CD4-positive, alpha-beta T cell treated with Interleukin-4 for 1 hour (primary cell): ENCODE data around the gene KLK5.
"Not testable (repeated sequence)": the region's sequence is repeated elsewhere in the genome, so short reads cannot be mapped to it uniquely, and the experiment has no call there.

ENCODE experiments used
- DNase-seq, 2 donors: peaks; one replicate each; pipeline ENCODE4 v3.0.0-alpha.2; 2020 to 2022

The KLK5 gene

DNA sequence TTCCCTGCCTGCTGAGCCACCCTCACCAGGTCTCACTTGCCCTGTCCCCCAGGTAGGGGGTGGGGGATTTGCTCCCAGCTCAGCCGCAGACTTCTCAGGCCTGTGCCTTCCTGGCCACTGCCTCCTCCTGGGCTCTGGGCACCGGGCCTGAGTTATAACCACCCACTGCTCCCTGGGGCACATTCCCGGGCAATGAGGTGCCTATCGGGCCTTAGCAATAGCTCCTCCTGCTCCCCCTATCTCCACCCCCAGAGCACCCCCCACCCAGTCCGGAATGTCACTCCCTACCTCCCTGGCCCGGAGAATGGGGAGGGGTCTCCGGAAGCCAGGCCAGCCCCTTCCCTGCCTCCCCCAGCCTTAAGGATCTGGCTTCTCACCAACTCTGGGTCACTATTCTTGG lies at the start of gene KLK5:
Gene KLK5, minus strand, starts transcription at position 129 of the 400 bp plus-strand sequence. CDS start 381 bp downstream, outside the sequence.
- no peak for DNase-seq

- no peak for DNase-seq
Observed at GRCh38 chr19:51002089-51002532, 49.3 kb upstream of the KLK5 start.

GRCh38 chr19:51001515-51001914 lies 48.7 kb upstream of the KLK5 start, which contains the start of gene KLK8:
Gene KLK8, minus strand, starts transcription at chr19:51001604. Its CDS starts 437 bp downstream, at chr19:51001167.
- no peak for DNase-seq

GRCh38 chr19:51000981-51001380 lies 48.1 kb upstream of the KLK5 start:
- no peak for DNase-seq

- DNase-seq, result no peak
Observed at GRCh38 chr19:51000426-51000825, 47.6 kb upstream of the KLK5 start.

GRCh38 chr19:50998686-50999085 lies 45.8 kb upstream of the KLK5 start:
- DNase-seq, result no peak

DNA sequence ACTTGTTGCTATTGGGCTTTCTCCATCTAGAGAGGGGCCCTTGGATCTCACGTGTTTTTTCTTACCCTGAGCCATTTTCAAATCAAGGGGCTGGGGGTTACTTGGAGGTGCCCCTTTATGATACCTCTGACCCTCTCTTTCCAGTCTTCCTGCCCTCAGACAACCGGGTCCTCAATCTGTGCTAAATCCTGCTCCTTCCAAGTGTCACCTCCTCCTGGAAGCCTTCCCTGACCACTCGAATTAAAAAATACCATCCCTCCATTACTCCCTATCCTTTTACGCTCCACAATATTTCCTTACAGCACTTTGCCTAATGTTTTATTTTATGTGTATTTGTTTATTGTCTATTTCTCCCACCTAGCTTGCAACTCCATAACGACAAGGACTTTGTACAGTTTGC lies 45.2 kb upstream of the KLK5 start:
- DNase-seq, result no peak

DNA sequence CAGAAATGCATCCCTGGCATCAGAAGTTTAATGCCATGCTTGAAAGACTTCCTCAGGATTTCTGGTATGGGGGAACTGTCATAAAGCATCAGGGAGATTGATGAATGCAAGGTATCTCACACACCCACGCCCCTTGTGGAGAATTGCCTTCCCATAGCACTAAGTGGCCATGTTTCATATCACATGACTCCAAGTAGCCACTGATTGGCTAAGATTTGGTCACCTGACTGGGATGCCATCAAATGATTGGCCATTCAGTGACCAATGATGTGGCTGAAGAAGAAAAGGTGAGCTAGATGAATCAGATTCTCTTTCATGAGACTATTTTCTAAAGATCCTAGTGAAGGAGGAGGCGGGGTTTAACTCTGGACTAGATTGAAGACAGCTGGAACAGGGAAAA lies 41.3 kb upstream of the KLK5 start:
- DNase-seq, result no peak

DNA sequence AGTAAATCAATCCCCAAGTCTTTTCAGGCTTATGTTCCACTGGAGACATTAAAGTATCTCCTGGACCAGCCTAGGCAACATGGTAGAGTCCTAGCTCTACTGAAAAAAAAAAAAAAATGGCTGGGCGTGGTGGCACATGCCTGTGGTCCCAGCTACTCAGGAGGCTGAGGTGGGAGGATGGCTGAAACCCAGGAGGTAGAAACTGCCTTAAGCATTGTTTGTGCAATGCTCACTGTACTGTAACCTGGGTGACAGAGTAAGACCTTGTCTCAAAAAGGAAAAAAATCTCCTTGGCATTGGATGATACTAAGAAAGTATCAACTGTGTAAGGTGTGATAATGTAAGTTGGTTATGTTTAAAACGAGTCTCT lies 39.8 kb upstream of the KLK5 start:
- no peak for DNase-seq

DNA sequence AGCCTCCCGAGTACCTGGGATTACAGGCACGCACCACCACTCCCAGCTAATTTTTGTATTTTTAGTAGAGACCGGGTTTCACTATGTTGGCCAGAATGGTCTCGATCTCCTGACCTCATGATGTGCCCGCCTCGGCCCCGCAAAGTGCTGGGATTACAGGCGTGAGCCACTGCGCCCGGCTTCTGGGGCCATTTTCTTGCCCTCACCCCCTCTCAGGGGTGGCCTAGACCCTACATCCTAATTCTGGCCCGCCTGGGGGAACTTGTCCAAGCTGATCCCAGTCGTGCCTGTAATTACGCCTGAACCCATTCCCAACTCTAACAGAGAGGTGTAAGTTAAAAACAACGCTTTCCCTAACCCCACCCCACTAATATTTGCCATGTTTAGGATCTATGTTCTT lies 31.6 kb upstream of the KLK5 start:
- not testable (repeated sequence) for DNase-seq

- DNase-seq, result no peak
Observed at GRCh38 chr19:50983625-50984292, 30.9 kb upstream of the KLK5 start, which contains the start of gene KLK7. Gene KLK7, minus strand, starts transcription at chr19:50983917. Its CDS starts 1,518 bp downstream, at chr19:50982399.

GRCh38 chr19:50982186-50982585 lies 29.3 kb upstream of the KLK5 start:
- no peak for DNase-seq

- no peak for DNase-seq
Observed at GRCh38 chr19:50981587-50982146, 28.8 kb upstream of the KLK5 start.

DNA sequence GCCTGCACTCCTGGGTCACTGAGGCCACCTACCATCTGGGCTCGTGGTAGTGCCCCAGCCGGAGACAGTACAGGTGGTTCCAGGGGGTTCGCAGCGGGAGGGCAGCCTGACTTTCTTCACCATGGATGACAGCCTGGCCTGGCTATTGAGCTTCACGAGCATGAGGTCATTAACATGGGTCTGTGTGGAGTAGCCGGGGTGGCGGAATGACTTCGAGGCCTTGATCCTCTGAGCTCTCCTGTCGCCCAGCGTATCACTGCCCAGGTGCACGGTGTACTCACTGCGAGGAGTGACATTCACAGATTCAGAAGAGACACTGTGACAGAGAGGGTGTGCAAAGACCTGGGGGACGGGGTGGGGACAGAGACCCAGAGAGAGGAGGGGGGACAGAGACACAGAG lies 27.4 kb upstream of the KLK5 start:
- no peak for DNase-seq

GRCh38 chr19:50979758-50980157 lies 26.9 kb upstream of the KLK5 start:
- DNase-seq, result no peak

DNA sequence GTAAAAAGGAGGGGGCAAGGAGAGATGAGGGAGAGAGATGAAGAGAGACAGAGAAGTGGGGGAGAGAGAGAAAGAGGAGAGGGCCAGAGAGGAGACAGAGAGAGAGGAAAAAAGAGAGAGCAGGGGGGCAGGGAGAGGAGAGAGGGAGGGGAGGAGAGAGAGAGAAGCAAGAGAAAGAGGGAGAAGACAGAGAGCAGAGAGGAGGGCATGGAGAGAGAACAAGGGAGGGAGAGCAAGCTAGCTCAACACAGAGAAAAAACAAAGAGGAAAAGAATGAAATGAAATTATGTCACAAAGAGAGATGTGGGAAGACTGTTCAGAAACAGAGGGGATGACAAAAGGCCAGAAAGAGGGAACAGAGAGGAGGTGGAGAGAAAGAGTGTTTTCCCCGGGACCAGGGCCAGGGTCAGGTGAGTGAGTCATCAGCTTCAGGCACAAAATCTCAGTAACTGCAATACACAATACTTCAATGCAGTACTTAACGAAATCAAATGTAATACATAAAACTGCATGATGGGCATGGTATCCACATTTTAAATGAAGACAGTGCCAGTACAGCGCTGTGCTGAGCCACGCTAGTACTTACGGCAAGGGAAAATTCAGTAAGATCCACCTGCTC lies 26.0 kb upstream of the KLK5 start:
- no peak for DNase-seq

- DNase-seq, result no peak
Observed at GRCh38 chr19:50977626-50978025, 24.8 kb upstream of the KLK5 start.

- no peak for DNase-seq
Observed at GRCh38 chr19:50975766-50976165, 22.9 kb upstream of the KLK5 start.

DNA sequence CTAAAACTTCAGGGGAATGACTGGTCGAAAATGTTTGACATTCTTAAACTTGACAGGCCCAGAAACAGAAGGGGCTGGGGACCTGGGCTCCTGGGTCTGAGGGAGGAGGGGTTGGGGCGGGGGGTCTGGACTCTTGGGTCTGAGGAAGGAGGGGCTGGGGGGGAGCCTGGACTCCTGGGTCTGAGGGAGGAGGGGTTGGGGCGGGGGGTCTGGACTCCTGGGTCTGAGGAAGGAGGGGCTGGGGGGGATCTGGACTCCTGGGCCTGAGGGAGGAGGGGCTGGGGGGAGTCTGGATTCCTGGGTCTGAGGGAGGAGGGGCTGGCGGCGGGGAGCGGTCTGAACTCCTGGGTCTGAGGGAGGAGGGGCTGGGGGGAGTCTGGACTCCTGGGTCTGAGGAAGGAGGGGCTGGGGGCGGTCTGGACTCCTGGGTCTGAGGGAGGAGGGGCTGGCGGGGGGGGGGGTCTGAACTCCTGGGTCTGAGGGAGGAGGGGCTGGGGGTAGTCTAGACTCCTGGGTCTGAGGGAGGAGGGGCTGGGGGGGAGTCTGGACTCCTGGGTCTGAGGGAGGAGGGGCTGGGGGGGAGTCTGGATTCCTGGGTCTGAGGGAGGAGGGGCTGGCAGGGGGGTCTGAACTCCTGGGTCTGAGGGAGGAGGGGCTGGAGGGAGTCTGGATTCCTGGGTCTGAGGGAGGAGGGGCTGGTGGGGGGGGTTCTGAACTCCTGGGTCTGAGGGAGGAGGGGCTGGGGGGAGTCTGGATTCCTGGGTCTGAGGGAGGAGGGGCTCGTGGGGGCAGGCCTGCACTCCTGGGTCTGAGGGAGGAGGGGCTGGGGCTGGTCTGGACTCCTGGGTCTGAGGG lies 22.1 kb upstream of the KLK5 start:
- no peak for DNase-seq

DNA sequence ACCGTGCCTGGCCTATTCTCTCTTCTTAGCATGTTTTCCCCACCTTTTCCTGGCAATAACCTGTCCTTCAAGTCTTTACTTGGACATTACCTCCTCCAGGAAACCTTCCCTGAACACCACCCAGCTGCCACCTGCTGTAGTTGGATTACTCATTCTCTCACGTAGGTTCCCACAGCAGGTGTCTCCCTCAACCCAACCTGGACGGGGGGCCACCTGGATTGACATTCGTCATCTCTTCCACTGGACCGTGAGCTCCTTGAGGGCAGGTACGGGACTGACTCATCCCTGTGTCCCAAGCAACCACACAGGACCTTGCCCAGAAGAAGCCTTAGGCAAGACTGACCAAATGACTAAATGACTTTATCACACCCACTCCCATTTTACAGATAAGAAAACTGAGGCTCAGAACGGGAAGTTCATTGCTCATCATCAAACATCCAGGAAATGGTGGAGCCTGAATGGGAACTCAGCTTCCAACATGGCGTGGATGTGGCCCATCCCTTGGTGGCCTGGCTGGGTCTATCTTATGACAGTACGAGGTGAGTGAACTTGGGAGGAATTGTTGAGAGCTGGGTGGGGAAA lies 20.0 kb upstream of the KLK5 start:
- DNase-seq, result no peak

DNA sequence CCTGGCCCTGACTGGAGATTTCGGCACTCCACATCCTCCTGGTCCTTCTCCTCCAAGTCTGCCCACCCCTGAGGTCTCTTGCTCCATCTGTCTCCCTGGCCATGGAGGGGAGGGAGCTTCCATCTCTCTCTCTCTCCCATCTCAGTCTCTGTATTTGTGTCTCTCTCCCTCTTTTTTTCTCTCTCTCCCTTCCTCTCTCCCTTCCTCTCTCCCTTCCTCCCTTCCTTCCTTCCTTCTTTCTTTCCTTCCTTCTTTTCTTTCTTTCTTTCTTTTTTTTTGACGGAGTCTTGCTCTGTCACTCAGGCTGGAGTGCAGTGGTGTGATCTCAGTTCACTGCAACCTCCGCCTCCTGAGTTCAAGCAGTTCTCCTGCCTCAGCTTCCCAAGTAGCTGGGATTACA lies 17.0 kb upstream of the KLK5 start:
- DNase-seq, result not testable (repeated sequence)

GRCh38 chr19:50969413-50969760 lies 16.5 kb upstream of the KLK5 start, which contains the start of gene KLK6:
Gene KLK6, minus strand, starts transcription at chr19:50969591. Its CDS starts 1,487 bp downstream, at chr19:50968104.
- no peak for DNase-seq
